SK-N-SH (cell line): ENCODE measurements around the gene MFAP4.

ENCODE experiments used
- EZH2phosphoT487 ChIP-seq: fragments of 200-600 bp; sonication (generic); IDR thresholded peaks from 2 replicates; pipeline ENCODE4 v1.6.1; 2017; ENCODE audit warnings: low read depth, mixed run types, mild to moderate bottlenecking, antibody characterized with exemption, moderate library complexity, borderline replicate concordance
- FOXM1 ChIP-seq: IDR thresholded peaks from 2 replicates; pipeline ENCODE4 v1.4.0; 2012; ENCODE audit warnings: low read depth, mild to moderate bottlenecking
- POLR2AphosphoS5 ChIP-seq: IDR thresholded peaks from 2 replicates; pipeline ENCODE4 v1.6.1; 2012; ENCODE audit warnings: low read depth, low read length
- TEAD4 ChIP-seq: IDR thresholded peaks from 2 replicates; pipeline ENCODE4 v1.4.0; 2012; ENCODE audit warnings: mild to moderate bottlenecking, borderline replicate concordance; ENCODE audit not compliant: insufficient read depth
- TF ChIP-seq, protein P1 (sequence below): fragments of 200-600 bp; sonication (generic); IDR thresholded peaks from 2 replicates; pipeline ENCODE4 v1.6.1; 2017; ENCODE audit warnings: antibody characterized with exemption, mild to moderate bottlenecking, moderate library complexity
- TF ChIP-seq, protein P2 (sequence below): IDR thresholded peaks from 2 replicates; pipeline ENCODE4 v1.4.0; 2012; ENCODE audit warnings: low read depth, borderline replicate concordance

DNA sequence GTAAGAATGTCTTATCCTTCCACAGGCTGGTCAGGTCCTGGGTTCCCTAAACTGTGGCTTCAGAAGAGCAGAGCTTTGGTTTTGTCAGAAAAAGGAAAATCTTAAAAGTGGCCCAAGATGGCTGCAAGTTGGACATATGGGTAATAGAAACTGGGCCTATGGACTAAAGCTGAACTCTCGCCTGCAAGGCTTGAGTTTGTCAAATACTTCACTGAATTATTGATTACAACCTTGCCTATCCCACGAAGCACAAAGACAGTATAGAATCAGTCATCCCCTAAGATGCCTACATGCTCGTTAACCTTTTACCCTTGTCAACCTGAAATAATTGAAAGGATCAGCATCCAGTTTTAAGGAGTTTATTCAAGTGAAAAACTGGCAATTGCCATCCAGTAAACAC, 44.7 kb upstream of the MFAP4 start:
- no peak for TF ChIP-seq POLR2AphosphoS5
- TF ChIP-seq, protein P1, sequence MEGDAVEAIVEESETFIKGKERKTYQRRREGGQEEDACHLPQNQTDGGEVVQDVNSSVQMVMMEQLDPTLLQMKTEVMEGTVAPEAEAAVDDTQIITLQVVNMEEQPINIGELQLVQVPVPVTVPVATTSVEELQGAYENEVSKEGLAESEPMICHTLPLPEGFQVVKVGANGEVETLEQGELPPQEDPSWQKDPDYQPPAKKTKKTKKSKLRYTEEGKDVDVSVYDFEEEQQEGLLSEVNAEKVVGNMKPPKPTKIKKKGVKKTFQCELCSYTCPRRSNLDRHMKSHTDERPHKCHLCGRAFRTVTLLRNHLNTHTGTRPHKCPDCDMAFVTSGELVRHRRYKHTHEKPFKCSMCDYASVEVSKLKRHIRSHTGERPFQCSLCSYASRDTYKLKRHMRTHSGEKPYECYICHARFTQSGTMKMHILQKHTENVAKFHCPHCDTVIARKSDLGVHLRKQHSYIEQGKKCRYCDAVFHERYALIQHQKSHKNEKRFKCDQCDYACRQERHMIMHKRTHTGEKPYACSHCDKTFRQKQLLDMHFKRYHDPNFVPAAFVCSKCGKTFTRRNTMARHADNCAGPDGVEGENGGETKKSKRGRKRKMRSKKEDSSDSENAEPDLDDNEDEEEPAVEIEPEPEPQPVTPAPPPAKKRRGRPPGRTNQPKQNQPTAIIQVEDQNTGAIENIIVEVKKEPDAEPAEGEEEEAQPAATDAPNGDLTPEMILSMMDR = no peak
- TF ChIP-seq TEAD4 = no peak
- TF ChIP-seq, protein P2, sequence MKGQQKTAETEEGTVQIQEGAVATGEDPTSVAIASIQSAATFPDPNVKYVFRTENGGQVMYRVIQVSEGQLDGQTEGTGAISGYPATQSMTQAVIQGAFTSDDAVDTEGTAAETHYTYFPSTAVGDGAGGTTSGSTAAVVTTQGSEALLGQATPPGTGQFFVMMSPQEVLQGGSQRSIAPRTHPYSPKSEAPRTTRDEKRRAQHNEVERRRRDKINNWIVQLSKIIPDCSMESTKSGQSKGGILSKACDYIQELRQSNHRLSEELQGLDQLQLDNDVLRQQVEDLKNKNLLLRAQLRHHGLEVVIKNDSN = no peak
- TF ChIP-seq EZH2phosphoT487 = no peak
- TF ChIP-seq FOXM1 = no peak
